ENCODE results near the gene TGIF2LY.
"Not testable (repeated sequence)": the region's sequence is repeated elsewhere in the genome, so short reads cannot be mapped to it uniquely, and the experiment has no call there.

TGIF2LY gene

GRCh38 chrY:3578767-3579166 is at the start of gene TGIF2LY:
TSS of gene TGIF2LY (plus strand) at chrY:3579067. CDS start at chrY:3579245, 178 bp downstream.
- not testable (repeated sequence) for DNase-seq (ENCODE audit: low read depth in 2 of 2)

All from activated CD4-positive, alpha-beta T cell treated with anti-CD3 and anti-CD28 coated beads for 24 hours (primary cell).